NB4 (cell line): ENCODE data around the gene OLIG1.

ENCODE experiments used
- DNase-seq: peaks from one replicate; pipeline ENCODE4 v3.0.0; 2010; ENCODE audit warnings: low read depth
- H3K4me3 ChIP-seq: one replicate; pipeline ENCODE4 v1.5.1; 2011; ENCODE audit warnings: mild to moderate bottlenecking, low read depth, low read length, moderate library complexity
- MYC ChIP-seq: IDR thresholded peaks from 2 replicates; pipeline ENCODE4 v1.6.1; 2011; ENCODE audit warnings: low read depth, low read length
- POLR2A ChIP-seq: IDR thresholded peaks from 2 replicates; pipeline ENCODE4 v1.6.1; 2011; ENCODE audit warnings: mild to moderate bottlenecking; ENCODE audit not compliant: insufficient read length; ENCODE audit errors: extremely low read depth
- TF ChIP-seq, protein P1 (sequence below): IDR thresholded peaks from one replicate; pipeline ENCODE4 v1.5.1; 2012; ENCODE audit warnings: low read depth, low read length
- TF ChIP-seq, protein P2 (sequence below): IDR thresholded peaks from 2 replicates; pipeline ENCODE4 v1.6.1; 2011; ENCODE audit warnings: low read depth, low read length

Gene OLIG1

DNA sequence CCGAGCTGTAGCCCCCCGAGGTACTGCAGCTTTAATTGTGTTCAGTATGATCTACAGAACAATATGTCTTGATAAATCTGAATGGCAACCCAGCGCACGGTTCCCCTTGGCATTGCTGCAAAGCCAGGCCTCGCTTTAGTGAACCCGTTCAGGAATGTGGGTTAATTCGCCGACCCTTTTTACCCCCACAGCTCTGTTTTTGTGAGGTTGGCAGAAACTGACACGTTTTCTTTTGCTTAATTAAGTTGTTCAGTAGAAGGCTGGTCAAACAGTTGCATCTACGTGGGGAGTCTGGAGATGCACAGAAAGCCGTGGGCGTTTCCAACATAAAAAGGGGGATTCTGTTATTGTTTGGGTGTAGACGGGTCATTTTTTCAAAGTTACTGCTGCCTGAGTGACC lies 43.2 kb downstream of the OLIG1 start:
- TF ChIP-seq, protein P1, sequence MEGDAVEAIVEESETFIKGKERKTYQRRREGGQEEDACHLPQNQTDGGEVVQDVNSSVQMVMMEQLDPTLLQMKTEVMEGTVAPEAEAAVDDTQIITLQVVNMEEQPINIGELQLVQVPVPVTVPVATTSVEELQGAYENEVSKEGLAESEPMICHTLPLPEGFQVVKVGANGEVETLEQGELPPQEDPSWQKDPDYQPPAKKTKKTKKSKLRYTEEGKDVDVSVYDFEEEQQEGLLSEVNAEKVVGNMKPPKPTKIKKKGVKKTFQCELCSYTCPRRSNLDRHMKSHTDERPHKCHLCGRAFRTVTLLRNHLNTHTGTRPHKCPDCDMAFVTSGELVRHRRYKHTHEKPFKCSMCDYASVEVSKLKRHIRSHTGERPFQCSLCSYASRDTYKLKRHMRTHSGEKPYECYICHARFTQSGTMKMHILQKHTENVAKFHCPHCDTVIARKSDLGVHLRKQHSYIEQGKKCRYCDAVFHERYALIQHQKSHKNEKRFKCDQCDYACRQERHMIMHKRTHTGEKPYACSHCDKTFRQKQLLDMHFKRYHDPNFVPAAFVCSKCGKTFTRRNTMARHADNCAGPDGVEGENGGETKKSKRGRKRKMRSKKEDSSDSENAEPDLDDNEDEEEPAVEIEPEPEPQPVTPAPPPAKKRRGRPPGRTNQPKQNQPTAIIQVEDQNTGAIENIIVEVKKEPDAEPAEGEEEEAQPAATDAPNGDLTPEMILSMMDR = no peak
- TF ChIP-seq, protein P2, sequence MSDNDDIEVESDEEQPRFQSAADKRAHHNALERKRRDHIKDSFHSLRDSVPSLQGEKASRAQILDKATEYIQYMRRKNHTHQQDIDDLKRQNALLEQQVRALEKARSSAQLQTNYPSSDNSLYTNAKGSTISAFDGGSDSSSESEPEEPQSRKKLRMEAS = no peak
- TF ChIP-seq POLR2A = no peak
- no peak for TF ChIP-seq MYC
- H3K4me3 ChIP-seq = no peak overlapping the region
- no peak for DNase-seq

DNA sequence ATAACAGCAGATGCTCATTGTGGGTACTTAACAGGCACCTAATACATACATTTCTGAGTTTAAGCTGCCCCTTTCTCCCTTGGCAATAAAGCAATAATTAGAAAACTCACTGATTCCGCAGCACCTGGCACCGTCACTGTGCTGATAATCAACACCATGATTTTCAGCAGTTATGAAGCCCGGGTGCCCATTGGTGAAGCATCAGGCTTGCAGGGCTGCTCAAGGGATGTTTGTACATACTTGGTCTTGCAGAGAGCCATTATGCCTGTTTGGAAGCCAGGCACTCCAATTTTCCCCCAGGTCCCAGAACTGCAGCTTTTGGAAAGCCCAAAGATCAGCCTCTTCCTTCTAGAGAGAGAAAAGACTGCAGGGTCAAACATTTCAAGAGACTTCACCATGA lies 44.3 kb downstream of the OLIG1 start:
- no peak overlapping the region for H3K4me3 ChIP-seq
- DNase-seq = no peak
- no peak for TF ChIP-seq POLR2A
- no peak for TF ChIP-seq MYC
- TF ChIP-seq, protein P2 = no peak
- TF ChIP-seq, protein P1 = no peak

DNA sequence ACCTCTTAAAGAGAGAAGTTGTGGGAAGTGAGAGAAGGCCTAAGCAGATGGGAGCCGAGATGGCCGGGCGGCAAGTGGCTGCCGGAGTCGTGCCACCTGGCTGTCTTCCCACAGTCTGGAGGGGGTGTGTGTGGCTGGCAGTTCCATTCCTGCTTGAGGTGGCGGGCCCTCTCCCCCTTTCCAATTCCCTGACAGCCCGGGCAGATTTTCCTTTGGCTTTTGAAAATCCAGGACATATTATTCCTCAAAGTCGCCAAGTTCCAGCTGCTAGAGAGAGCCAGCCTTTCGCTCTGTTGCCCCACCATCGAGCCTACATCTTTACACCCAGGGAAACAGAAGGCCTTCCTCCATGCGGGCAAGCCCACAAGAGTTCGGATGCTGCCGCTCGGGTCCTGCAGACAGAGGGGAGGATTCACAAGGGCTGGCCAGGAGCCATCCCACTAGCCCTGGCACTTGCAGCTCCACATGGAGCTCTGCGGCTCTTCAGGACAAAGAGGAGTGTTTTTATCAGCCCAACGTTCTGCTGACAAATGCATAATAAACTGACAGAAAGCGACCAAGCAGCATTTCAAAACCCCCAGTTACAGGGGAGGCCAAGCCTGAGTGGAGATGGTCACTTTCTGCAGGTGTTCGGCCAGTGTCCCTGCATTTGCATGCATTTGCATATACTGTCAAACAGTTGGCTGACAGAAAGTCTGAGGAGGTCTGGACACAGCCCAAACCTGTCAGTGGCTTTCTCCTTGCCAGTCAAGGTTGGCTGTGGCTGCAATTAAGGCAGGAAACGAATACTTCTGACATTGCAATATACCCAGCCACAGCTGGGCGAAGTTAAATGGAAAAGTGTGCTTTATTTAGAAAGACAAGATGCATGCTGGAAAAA lies 45.9 kb downstream of the OLIG1 start:
- no peak for DNase-seq
- TF ChIP-seq, protein P1 = no peak
- TF ChIP-seq MYC (no peak), POLR2A (no peak)
- TF ChIP-seq, protein P2 = no peak
- no peak overlapping the region for H3K4me3 ChIP-seq

DNA sequence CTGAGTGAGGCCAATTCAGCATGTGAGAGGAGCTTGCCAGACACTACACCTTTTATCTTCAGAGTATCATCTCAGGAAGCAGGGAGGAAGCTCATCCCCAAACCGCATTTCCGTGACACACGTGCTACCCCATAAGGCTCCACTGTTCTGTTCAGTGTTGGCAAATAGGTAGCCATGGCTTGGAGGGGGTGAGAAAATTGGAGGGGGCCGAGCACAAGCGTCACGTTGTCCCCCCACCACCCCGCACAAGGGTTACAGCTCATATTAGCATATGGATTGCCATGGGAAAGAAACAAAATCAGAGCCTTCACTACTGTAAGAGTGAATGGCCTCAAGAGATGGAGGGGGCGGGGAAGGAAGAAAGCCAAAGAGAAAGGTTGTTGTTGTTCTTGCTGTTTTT lies 46.7 kb downstream of the OLIG1 start:
- no peak overlapping the region for H3K4me3 ChIP-seq
- no peak for DNase-seq
- TF ChIP-seq POLR2A = no peak

DNA sequence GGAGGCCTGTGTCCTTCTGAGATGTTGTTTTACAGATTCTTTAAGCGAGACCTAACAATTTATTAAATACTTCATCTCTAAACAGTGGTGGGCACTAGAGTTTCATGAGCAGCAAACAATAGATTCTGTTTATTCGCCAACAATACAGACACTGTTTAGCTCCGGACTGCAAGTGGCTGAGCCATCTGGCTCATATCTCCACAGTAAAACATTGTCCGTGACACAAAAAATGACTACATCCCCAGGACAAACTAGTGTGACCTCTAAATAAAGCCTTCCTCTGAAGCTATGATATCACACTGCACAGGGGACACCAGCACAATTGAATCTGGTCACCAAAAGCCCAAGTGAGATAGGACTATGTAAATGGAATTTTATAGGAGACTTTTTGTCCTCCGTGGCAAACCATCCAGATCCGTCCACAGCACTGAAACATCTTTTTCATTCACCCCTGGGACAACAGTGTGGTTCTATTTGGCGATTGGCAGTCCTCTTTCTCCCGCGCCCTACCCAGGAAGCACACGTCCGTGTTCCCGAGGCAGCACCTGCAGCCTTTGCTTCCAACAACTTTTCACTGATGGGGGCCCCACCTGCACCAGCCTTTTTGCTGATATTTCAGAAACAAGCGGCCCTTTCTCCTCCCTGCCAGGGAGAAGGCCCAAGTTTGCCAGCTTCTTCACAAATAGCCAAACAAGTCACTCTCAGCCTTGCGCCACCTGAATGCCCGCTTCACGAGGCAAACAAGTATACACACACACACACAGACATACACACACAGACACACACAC lies 47.4 kb downstream of the OLIG1 start:
- DNase-seq = no peak
- no peak overlapping the region for H3K4me3 ChIP-seq
- TF ChIP-seq MYC (no peak), POLR2A (no peak)
- TF ChIP-seq, protein P1 = no peak
- TF ChIP-seq, protein P2 = no peak
